Kidney glomerular epithelial cell (primary cell): Measurements from ENCODE around the gene YPEL1.

Experiments used
- DNase-seq: peaks from one replicate; lab custom pipeline; 2025; lab: John Stamatoyannopoulos, UW

The YPEL1 gene

DNA sequence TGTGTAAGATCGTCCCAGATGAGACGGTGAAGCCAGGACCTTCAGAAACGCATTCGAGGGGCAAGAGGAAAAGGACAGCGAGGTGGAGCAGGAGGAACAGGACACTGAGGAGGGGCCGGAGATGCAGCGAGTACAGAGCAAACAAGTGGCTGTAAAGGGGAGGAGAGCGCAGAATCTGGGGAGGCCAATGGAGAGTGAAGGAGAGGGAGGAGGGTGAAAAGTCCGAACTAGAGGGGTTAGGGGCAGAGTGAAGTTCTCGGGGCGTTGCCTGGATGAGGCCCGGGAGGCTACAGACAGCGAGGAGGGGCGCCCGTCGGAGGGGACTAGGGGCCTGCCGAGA lies 78.6 kb downstream of the YPEL1 start:
- no peak for DNase-seq

DNA sequence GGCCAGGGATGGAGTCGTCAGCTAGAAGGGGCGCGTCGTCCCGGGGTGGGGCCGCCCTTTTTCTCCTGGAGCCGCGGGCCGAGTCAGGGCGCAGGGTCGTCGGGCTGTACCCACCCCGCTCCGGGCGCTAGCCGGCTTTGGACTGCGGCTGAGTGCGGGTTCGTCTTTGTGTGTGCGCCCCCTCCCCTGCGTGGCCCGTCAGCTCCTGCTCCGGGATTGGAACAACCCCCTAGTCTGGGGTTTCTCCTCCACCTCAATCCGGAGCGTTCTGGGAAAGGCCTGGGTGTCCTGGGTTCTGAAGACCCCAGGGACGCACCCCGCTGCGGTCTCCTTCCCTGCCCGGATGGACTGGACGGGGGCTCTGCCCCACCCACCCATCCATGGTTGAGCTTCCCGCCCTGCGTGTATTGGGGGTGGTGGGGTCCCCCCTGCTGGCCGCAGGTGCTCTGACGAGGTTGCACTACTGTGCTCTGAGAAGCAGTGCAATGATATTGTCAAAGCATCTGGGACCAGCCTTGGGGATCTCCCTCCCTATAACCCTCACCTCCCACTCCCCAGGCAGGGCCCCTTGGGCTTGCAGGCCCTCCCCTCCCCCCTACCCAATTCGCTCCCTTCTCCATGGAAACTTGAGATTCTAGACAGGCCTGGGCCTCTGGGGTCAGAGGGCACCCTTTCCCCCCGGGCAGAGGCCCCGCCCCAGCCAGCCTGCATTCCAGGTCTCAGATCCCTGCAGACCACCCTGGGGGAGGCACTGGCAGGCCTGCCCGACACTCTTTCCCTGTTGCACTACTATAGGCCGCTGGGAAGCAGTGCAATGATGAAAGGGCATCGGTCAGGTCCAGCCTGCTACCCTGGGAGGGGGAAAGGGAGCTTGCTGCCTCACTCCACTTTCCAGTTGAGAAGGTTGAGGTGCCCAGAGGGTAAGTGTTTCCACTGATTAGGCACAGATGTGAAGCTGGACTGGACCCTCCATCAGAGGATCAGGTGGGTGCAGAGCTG lies 82.7 kb downstream of the YPEL1 start:
- DNase-seq, result no peak

DNA sequence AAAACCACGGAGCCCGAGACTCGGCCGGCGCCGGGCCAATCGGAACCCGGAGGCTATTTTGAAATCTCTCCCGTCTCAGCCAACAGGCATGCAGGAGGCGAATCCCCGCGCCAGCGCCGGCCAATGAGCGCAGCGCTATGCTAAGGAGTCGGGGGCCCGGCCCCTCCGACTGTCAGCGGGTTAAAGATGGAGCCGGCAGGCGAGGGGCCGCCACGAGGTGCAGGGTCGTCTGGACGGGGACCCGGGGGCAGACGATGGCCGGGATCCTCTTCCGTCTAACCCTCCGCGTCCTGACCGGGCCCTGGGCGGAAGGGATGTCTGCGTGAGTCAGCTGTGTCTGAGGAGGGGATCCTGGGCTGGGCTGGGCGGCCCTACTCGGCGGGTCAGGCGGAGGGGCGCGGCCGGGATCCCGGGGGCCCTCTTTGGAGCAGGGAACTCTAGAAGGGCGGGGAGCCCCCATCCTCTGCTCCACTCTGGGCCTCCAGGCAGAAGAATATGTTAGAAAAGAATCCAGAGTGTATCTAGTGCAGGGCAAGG lies 83.5 kb downstream of the YPEL1 start:
- peak; percentile 86 for DNase-seq

DNA sequence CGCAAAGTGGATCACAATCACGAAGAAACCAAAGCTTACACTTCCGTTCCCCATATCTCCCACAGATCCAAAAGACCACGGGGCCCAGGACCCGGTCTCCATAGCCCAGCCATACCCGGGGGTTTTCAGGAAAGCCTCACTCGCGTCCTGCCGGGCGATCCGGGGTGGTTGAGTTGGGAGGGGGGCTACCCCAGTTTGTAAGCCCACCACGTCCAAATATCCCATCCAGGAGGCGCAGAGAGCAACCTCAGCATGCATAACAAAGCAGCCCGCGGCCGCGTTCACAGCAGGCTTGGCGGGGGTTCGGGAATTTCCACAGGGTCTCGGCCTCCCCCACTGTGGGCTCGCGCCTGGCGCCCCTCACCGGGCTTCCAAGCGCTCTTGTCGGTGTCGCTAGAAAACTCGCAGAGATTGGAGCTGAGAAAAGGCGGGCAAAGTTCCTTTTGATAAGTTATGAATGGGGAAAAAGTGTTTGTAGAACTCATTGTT lies 84.0 kb downstream of the YPEL1 start:
- DNase-seq, result no peak

DNA sequence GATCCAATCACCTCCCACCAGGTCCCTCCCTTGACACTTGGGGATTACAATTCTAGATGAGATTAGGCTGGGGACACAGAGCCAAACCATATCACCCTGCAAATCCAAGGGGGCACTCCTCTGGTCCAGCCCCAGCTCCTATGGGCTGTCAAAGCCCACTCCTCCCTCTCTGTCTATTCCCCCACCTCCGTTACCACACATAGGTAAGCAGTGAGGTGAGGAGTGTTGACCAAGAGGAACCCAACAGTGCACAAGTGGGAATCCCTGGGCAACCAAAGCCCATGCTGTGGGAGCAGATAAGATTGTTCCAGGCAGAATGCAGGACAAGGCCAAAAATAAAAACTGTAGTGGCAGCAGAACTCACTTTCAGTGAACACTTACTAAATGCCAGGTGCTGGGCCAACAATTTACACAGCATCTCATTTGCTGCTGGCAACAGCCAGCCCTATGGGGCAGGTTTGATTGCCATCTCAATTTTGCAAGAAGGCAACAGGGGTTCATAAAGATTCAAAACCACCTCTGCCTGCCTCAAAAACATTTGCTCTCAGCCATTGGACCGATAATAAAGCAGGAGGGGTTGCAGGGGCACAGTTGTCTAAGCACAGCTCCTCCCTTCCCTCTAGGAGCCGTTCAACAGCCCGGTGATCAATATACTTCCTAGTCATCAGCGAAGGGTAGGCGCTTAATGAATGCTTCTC lies 84.6 kb downstream of the YPEL1 start:
- DNase-seq, result no peak

DNA sequence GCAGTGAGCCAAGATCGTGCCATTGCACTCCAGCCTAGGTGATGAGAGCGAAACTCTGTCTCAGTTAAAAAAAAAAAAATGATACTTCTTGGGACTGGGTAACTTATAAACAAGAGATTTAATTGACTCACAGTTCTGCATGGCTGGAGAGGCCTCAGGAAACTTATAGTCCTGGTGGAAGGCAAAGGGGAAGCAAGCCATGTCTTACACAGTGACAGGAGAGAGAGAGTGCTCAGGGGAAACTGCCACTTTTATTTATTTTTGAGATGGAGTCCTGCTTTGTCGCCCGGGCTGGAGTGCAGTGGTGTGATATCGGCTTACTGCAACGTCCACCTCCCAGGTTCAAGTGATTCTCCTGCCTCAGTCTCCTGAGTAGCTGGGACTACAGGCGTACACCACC lies 85.3 kb downstream of the YPEL1 start:
- no peak for DNase-seq
